ENCODE measurements around the gene CDK10. TPM values are rescaled to one million over a fixed set of nuclear protein-coding genes. Genes with fewer than 3 reads are reported as not detected.

CDK10 gene
- total RNA-seq, result 10 to 100 TPM; 24.8 to 27.6 TPM

GRCh38 chr16:89686520-89687091 is at the start of gene CDK10:
Gene CDK10 (plus strand): TSS chr16:89686689. CDS start chr16:89686711, 22 bp downstream.

DNA sequence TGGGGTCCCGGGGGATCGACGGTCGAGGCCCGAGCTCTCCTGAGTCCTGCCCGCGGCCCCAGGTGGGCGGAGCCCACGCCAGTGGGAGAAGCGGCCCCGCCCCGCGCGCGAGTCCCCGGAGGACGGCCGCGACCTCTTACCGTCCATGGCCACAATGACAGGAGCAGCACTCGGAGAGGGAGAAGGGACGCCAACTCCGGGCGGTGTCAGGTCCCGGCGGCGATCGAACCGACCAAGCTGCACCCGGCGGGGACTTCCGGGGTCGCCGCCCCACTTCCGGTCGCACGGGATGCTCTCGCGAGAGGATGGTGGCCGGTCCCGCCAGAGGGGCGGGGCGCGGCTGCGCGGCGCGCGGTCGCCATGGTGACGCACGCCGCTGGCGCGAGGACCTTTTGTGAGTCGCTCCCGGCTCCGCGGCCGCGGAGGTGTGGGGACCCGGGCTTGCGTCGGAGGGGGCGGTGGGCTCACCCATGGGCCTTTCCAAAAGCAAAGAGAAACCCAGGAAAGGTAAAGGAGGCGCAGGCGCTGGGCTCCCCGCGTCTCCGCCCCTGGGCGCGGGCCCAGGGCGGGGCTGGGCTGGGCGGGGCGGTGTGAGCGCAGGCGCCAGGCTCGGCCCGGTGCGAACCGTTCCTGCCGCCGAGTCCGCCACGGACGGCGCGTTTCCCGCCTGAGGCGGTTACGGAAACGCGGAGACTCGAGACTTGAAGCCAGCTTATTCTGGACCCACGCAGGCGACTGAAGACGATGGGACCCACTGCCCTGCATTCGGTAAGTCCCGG is 28.9 kb upstream of the CDK10 start, which contains the start of the genes CHMP1A and SPATA33:
Gene CHMP1A, minus strand, starts transcription at position 267 of the 779 bp plus-strand sequence. Its CDS starts 120 bp downstream, at position 147.
Gene SPATA33, plus strand, starts transcription at position 395 of the 779 bp plus-strand sequence. Its CDS starts 76 bp downstream, at position 471.

GRCh38 chr16:89701425-89702406 is 15.2 kb downstream of the CDK10 start, which contains the start of gene SPATA2L:
Gene SPATA2L (minus strand): TSS chr16:89701705. CDS start chr16:89701232, 473 bp downstream.

GRCh38 chr16:89720813-89721545 is 34.5 kb downstream of the CDK10 start, which contains the start of the genes VPS9D1 and ZNF276:
Gene VPS9D1 (minus strand): TSS chr16:89720898. CDS start chr16:89720861, 37 bp downstream.
Gene ZNF276 (plus strand): TSS chr16:89721537. CDS start chr16:89721641, 104 bp downstream.

Other genes with a start within 250 kb of the CDK10 start
- gene ANKRD11, start 196.1 kb upstream of the CDK10 start, total RNA-seq, result 10 to 100 TPM; 43.4 to 48.6 TPM
- gene SPG7, start 178.3 kb upstream of the CDK10 start, total RNA-seq, result 10 to 100 TPM; 80.5 to 83.9 TPM
- 1,000 to 10,000 TPM; 1,307 to 1,873 TPM for gene RPL13, start 126.0 kb upstream of the CDK10 start, total RNA-seq
- gene CPNE7, start 110.9 kb upstream of the CDK10 start, total RNA-seq, result 10 to 100 TPM; 13.1 to 31.0 TPM
- not detected for gene DPEP1, start 73.0 kb upstream of the CDK10 start, total RNA-seq
- gene CHMP1A, start 29.0 kb upstream of the CDK10 start, total RNA-seq, result 100 to 1,000 TPM; 107 to 146 TPM
- 1 to 10 TPM; 1.7 to 4.0 TPM for gene SPATA33, start 28.9 kb upstream of the CDK10 start, total RNA-seq
- gene SPATA2L, start 15.0 kb downstream of the CDK10 start, total RNA-seq, result 10 to 100 TPM; 17.2 to 18.0 TPM
- 1 to 10 TPM; 3.7 to 6.5 TPM for gene VPS9D1, start 34.2 kb downstream of the CDK10 start, total RNA-seq
- gene ZNF276, start 34.8 kb downstream of the CDK10 start, total RNA-seq, result 10 to 100 TPM; 12.7 to 23.6 TPM
- gene FANCA, start 130.0 kb downstream of the CDK10 start, total RNA-seq, result 10 to 100 TPM; 12.4 to 39.6 TPM
- 10 to 100 TPM in 1 of 2 donors, 1 to 10 TPM in 1; 5.9 to 10.3 TPM for gene SPIRE2, start 141.8 kb downstream of the CDK10 start, total RNA-seq
- gene TCF25, start 186.9 kb downstream of the CDK10 start, total RNA-seq, result 100 to 1,000 TPM; 164 to 166 TPM
- gene MC1R, start 232.2 kb downstream of the CDK10 start, total RNA-seq, result 10 to 100 TPM in 1 of 2 donors, 1 to 10 TPM in 1; 8.3 to 73.9 TPM
- 100 to 1,000 TPM; 126 to 473 TPM for gene TUBB3, start 236.7 kb downstream of the CDK10 start, total RNA-seq